Stimulated activated CD4-positive, alpha-beta T cell treated with anti-CD3 and anti-CD28 coated beads, Interleukin-12 subunit alpha, Interleukin-12 subunit beta, amount 100 ng/mL, for 48 hours (primary cell): ENCODE measurements around the gene FTMT.
"Not testable (repeated sequence)": the region's sequence is repeated elsewhere in the genome, so short reads cannot be mapped to it uniquely, and the experiment has no call there.

Source experiments
- DNase-seq, 3 donors: peaks; one replicate each; pipeline ENCODE4 v3.0.0-alpha.2; 2020; ENCODE audit warnings: low read depth in 2 of 3, low spot score in 1 of 3

Gene FTMT

GRCh38 chr5:121851643-121852574 lies at the start of gene FTMT:
Gene FTMT, plus strand, starts transcription at chr5:121851882. Its CDS starts 82 bp downstream, at chr5:121851964.
- no peak for DNase-seq

- DNase-seq = not testable (repeated sequence)
These were observed 46.4 kb upstream of the FTMT start for GRCh38 chr5:121805251-121805650.

GRCh38 chr5:121805911-121806310 lies 45.8 kb upstream of the FTMT start:
- no peak for DNase-seq

- no peak for DNase-seq
These were observed 35.5 kb upstream of the FTMT start for GRCh38 chr5:121816164-121816563.

- DNase-seq = no peak
These were observed 31.9 kb upstream of the FTMT start for GRCh38 chr5:121819682-121820261.

GRCh38 chr5:121833617-121834016 lies 18.1 kb upstream of the FTMT start:
- DNase-seq = no peak

- DNase-seq = no peak
These were observed 17.7 kb upstream of the FTMT start for GRCh38 chr5:121834021-121834420.

GRCh38 chr5:121841892-121842291 lies 9.8 kb upstream of the FTMT start:
- DNase-seq = no peak

- no peak for DNase-seq
These were observed 1.4 kb upstream of the FTMT start for GRCh38 chr5:121850272-121850671.

- no peak for DNase-seq
These were observed 2.2 kb downstream of the FTMT start for GRCh38 chr5:121853850-121854249.

- no peak for DNase-seq
These were observed 11.1 kb downstream of the FTMT start for GRCh38 chr5:121862801-121863200.

GRCh38 chr5:121863753-121864285 lies 12.1 kb downstream of the FTMT start:
- DNase-seq = no peak

- no peak for DNase-seq
These were observed 15.7 kb downstream of the FTMT start for GRCh38 chr5:121867403-121867802.

- DNase-seq = no peak
These were observed 18.8 kb downstream of the FTMT start for GRCh38 chr5:121870489-121870888.

- no peak for DNase-seq
These were observed 21.2 kb downstream of the FTMT start for GRCh38 chr5:121872856-121873255.

GRCh38 chr5:121873409-121873808 lies 21.7 kb downstream of the FTMT start:
- DNase-seq = no peak

GRCh38 chr5:121885630-121886029 lies 33.9 kb downstream of the FTMT start:
- no peak for DNase-seq

- DNase-seq = no peak
These were observed 36.0 kb downstream of the FTMT start for GRCh38 chr5:121887727-121888126.

- no peak for DNase-seq
These were observed 38.7 kb downstream of the FTMT start for GRCh38 chr5:121890297-121890858.

GRCh38 chr5:121897341-121897740 lies 45.7 kb downstream of the FTMT start:
- DNase-seq = no peak

GRCh38 chr5:121899346-121899745 lies 47.7 kb downstream of the FTMT start:
- no peak for DNase-seq
